Endodermal cell (in vitro differentiated cells): Measurements from ENCODE around the gene LRR1. TPM values are rescaled to one million over a fixed set of nuclear protein-coding genes. Genes with fewer than 3 reads are reported as not detected.

ENCODE experiments used
- DNase-seq: peaks from one replicate; pipeline ENCODE4 v3.0.0-alpha.2; 2017
- H3K27ac ChIP-seq: 2 replicates; pipeline ENCODE4 v1.5.1; 2013; ENCODE audit warnings: mild to moderate bottlenecking, low read depth, low read length, moderate library complexity
- H3K27me3 ChIP-seq: 2 replicates; pipeline ENCODE4 v1.6.1; 2013; ENCODE audit warnings: mild to moderate bottlenecking, low read length, moderate library complexity; ENCODE audit not compliant: insufficient read depth, control insufficient read depth, poor library complexity, severe bottlenecking
- H3K36me3 ChIP-seq: 2 replicates; pipeline ENCODE4 v1.7.0; 2013; ENCODE audit warnings: mild to moderate bottlenecking, low read length, moderate library complexity; ENCODE audit not compliant: control insufficient read depth, insufficient read depth
- H3K4me1 ChIP-seq: one replicate; pipeline ENCODE4 v1.7.0; 2013; ENCODE audit warnings: low read length; ENCODE audit not compliant: control insufficient read depth, insufficient read depth
- H3K4me3 ChIP-seq: 2 replicates; pipeline ENCODE4 v1.5.1; 2013; ENCODE audit warnings: mild to moderate bottlenecking, low read length, moderate library complexity
- H3K9ac ChIP-seq: 2 replicates; pipeline ENCODE4 v1.6.1; 2013; ENCODE audit warnings: mild to moderate bottlenecking, low read length, moderate library complexity; ENCODE audit not compliant: poor library complexity, severe bottlenecking; ENCODE audit errors: extremely low read depth
- H3K9me3 ChIP-seq: 2 replicates; pipeline ENCODE4 v1.6.1; 2013; ENCODE audit warnings: mild to moderate bottlenecking, low read length, moderate library complexity; ENCODE audit not compliant: control insufficient read depth
- H3K27ac Mint-ChIP-seq: 2 replicates; pipeline ENCODE4 v1.8.0; 2020; ENCODE audit warnings: mixed read lengths
- H3K27me3 Mint-ChIP-seq: 2 replicates; pipeline ENCODE4 v1.8.0; 2021; ENCODE audit warnings: mild to moderate bottlenecking, mixed read lengths; ENCODE audit not compliant: insufficient read depth
- H3K36me3 Mint-ChIP-seq: 2 replicates; pipeline ENCODE4 v1.8.0; 2020; ENCODE audit warnings: low read depth, mixed read lengths
- H3K4me1 Mint-ChIP-seq: 2 replicates; pipeline ENCODE4 v1.8.0; 2020; ENCODE audit warnings: mixed read lengths
- H3K4me3 Mint-ChIP-seq: 2 replicates; pipeline ENCODE4 v1.8.0; 2020; ENCODE audit warnings: mild to moderate bottlenecking, moderate library complexity, mixed read lengths
- H3K9me3 Mint-ChIP-seq: 2 replicates; pipeline ENCODE4 v1.8.0; 2020; ENCODE audit warnings: mild to moderate bottlenecking, mixed read lengths
- WGBS, 2 experiments: methylation state at CpG; one replicate each; pipeline versions ENCODE4 v1.1.5 to v1.1.7; 2013; ENCODE audit warnings: missing lambda C conversion rate in 2 of 2, mixed read lengths in 1 of 2; ENCODE audit not compliant: insufficient coverage in 1 of 2, insufficient read length in 1 of 2; 5-methylcytosine and 5-hydroxymethylcytosine counted together
- total RNA-seq, 2 donors: library from RNA; stranded (reverse); fragmentation: NEBNext Ultra II Directional in 1 of 2; extraction: Animal tissue kit (Norgen Biotek cat#: 25700) in 1 of 2; gene quantifications; 2 replicates in 1 of 2; 3 replicates in 1 of 2; pipeline ENCODE4 v1.2.1, GENCODE V29; 2021
- TF ChIP-seq, protein P1 (sequence below): fragments of 200-600 bp; sonication (generic); conservative IDR thresholded peaks from 2 replicates; pipeline ENCODE4 v1.5.0; 2021; ENCODE audit warnings: antibody characterized with exemption, mild to moderate bottlenecking

LRR1 gene
- total RNA-seq, 2 donors from 2014 or later = 20.4 to 22.9 TPM

DNA sequence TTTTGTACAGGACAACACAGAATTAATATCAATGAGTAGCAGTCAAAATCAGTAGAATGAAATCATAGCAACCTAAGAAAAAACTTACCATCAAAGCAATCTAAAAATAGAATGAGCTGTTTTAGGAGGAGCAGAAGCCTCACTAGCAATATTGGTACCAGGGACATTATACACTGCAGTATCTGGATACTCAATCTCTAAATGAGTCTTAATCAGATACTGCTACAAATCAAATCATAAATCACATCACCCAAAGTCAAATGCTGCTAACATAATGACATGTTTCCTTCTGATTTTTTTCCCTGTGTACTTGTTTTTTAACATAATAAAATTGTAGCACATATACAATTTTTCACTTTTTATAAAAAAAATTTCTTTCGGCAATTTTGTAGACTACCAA lies 20.6 kb upstream of the LRR1 start:
- no peaks in the 10 kb centered on the region for H3K9me3 Mint-ChIP-seq
- TF ChIP-seq, protein P1, sequence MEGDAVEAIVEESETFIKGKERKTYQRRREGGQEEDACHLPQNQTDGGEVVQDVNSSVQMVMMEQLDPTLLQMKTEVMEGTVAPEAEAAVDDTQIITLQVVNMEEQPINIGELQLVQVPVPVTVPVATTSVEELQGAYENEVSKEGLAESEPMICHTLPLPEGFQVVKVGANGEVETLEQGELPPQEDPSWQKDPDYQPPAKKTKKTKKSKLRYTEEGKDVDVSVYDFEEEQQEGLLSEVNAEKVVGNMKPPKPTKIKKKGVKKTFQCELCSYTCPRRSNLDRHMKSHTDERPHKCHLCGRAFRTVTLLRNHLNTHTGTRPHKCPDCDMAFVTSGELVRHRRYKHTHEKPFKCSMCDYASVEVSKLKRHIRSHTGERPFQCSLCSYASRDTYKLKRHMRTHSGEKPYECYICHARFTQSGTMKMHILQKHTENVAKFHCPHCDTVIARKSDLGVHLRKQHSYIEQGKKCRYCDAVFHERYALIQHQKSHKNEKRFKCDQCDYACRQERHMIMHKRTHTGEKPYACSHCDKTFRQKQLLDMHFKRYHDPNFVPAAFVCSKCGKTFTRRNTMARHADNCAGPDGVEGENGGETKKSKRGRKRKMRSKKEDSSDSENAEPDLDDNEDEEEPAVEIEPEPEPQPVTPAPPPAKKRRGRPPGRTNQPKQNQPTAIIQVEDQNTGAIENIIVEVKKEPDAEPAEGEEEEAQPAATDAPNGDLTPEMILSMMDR = no peak
- peaks cover 62% of the 10 kb centered on the region for H3K36me3 Mint-ChIP-seq
- Histone ChIP-seq H3K9ac (no peak overlapping the region), H3K9me3 (no peaks in the 10 kb centered on the region), H3K27ac (no peak overlapping the region), H3K4me3 (no peak overlapping the region), H3K27me3 (no peaks in the 10 kb centered on the region), H3K36me3 (peaks cover 53% of the 10 kb centered on the region), H3K4me1 (no peaks in the 10 kb centered on the region)
- no peak for DNase-seq
- H3K4me3 Mint-ChIP-seq = no peak overlapping the region
- peaks cover 10% of the 10 kb centered on the region for H3K4me1 Mint-ChIP-seq
- 100% methylated on average over 1 of the region's 1 CpG; no CpG with 5 or more reads in 1 of the 2 experiments for WGBS, 2 experiments
- no peak overlapping the region for H3K27ac Mint-ChIP-seq
- H3K27me3 Mint-ChIP-seq = no peaks in the 10 kb centered on the region

DNA sequence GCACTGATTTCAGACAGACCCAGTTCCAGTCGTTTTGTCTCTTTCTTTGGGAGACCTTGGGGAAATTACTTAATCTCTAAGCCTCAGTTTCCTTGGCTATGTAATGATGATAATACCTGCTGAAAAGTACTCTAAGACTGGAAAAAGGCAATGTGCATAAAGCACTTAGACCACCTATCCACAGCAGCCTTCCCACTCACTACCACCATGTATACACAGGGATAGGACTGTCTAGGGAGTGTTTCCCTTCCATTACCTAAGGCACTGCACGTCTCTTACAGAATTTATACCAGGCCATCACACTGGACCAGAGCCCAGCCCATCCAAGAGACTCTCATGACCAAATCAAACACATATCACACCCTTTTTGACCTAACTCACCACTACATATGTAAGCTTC lies 18.9 kb upstream of the LRR1 start:
- Histone ChIP-seq H3K36me3 (peaks cover 63% of the 10 kb centered on the region), H3K27me3 (no peaks in the 10 kb centered on the region), H3K4me3 (no peak overlapping the region), H3K27ac (no peak overlapping the region), H3K4me1 (no peaks in the 10 kb centered on the region), H3K9ac (no peak overlapping the region), H3K9me3 (no peaks in the 10 kb centered on the region)
- H3K4me1 Mint-ChIP-seq = peaks cover 22% of the 10 kb centered on the region
- H3K9me3 Mint-ChIP-seq = no peaks in the 10 kb centered on the region
- H3K27me3 Mint-ChIP-seq = no peaks in the 10 kb centered on the region
- peaks cover 63% of the 10 kb centered on the region for H3K36me3 Mint-ChIP-seq
- TF ChIP-seq, protein P1 = no peak
- no peak overlapping the region for H3K4me3 Mint-ChIP-seq
- H3K27ac Mint-ChIP-seq = peak overlapping the region; percentile 0
- no peak for DNase-seq
- WGBS, 2 experiments = 79 to 100% methylated on average over 2 of the region's 2 CpGs

DNA sequence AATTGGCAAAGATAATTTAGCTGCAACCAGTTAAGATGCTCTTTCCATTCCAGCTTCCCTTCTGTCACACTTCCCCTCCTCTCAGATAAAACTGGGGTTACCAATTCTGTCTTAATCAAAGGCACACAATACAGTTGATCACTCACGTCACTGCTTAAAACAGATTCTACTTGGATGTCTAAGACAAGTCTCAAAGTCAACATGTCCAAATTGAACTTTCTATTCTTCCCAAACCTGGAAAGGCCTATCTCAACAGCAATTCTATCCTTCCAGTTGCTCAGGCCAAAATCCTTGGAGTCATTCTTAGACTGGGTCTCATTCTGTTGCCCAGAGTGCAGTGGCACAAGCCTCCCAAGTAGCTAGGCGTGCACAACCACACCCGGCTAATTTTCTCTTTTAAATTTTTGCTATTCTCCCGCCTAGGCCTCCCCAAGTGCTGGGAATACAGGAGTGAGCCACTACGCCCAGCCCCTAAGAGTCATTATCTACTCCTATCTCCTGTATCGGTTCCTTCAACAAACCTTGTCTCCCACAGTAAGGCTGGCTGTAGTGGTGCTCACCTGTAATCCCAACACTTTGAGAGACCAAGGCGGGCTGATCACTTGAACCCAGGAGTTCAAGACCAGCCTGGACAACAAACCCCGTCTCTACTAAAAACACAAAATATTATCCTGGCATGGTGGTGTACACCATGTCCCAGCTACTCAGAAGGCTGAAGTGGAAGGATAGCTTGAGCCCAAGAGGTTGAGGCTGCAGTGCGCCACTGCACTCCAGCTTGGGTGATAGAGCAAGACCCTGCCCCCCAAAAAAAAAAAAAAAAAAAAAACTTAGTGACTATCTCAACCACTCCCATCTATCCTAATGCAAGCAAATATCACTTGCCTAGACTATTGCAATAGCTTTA lies 17.3 kb upstream of the LRR1 start:
- peak; percentile 55 for DNase-seq
- H3K9me3 ChIP-seq = no peaks in the 10 kb centered on the region
- H3K36me3 ChIP-seq = peaks cover 52% of the 10 kb centered on the region
- H3K9ac ChIP-seq = no peak overlapping the region
- no peaks in the 10 kb centered on the region for H3K4me1 ChIP-seq
- Mint-ChIP-seq H3K27me3 (no peaks in the 10 kb centered on the region), H3K4me1 (peaks cover 22% of the 10 kb centered on the region), H3K9me3 (no peaks in the 10 kb centered on the region), H3K36me3 (peaks cover 62% of the 10 kb centered on the region), H3K4me3 (no peak overlapping the region), H3K27ac (peak overlapping the region; percentile 87)
- TF ChIP-seq, protein P1 = no peak
- H3K27ac ChIP-seq = no peak overlapping the region
- 90 to 93% methylated on average over 6 to 9 of the region's 9 CpGs for WGBS, 2 experiments
- H3K27me3 ChIP-seq = no peaks in the 10 kb centered on the region
- no peak overlapping the region for H3K4me3 ChIP-seq
